AG09319 (cell line): Measurements from ENCODE around the gene HDAC4.

Experiments
- DNase-seq: peaks from one replicate; pipeline ENCODE4 v3.0.0-alpha.2; 2010; ENCODE audit warnings: low read depth; ENCODE audit errors: extremely low read depth
- CTCF ChIP-seq: IDR thresholded peaks from 2 replicates; pipeline ENCODE4 v1.5.1; 2011; ENCODE audit warnings: low read depth, mild to moderate bottlenecking, inconsistent platforms, low read length, moderate library complexity

Gene HDAC4

GRCh38 chr2:239212121-239212928 lies 188.5 kb downstream of the HDAC4 start:
- TF ChIP-seq CTCF: no peak

GRCh38 chr2:239211396-239212094 lies 189.3 kb downstream of the HDAC4 start:
- DNase-seq: no peak

More at GRCh38 chr2:239212121-239212928, 188.5 kb downstream of the HDAC4 start:
- no peak for DNase-seq

GRCh38 chr2:239209783-239210182 lies 191.0 kb downstream of the HDAC4 start:
- no peak for TF ChIP-seq CTCF

More at GRCh38 chr2:239211396-239212094, 189.3 kb downstream of the HDAC4 start:
- no peak for TF ChIP-seq CTCF

GRCh38 chr2:239208465-239209180 lies 192.2 kb downstream of the HDAC4 start:
- no peak for TF ChIP-seq CTCF
- DNase-seq: no peak

More at GRCh38 chr2:239209783-239210182, 191.0 kb downstream of the HDAC4 start:
- DNase-seq: no peak

- no peak for DNase-seq
- TF ChIP-seq CTCF: no peak
These were observed 194.0 kb downstream of the HDAC4 start for GRCh38 chr2:239206851-239207250.

- TF ChIP-seq CTCF: no peak
These were observed 194.8 kb downstream of the HDAC4 start for GRCh38 chr2:239206042-239206441.

More at GRCh38 chr2:239206042-239206441, 194.8 kb downstream of the HDAC4 start:
- no peak for DNase-seq
